Measurements from ENCODE around the gene OASL.

DNA sequence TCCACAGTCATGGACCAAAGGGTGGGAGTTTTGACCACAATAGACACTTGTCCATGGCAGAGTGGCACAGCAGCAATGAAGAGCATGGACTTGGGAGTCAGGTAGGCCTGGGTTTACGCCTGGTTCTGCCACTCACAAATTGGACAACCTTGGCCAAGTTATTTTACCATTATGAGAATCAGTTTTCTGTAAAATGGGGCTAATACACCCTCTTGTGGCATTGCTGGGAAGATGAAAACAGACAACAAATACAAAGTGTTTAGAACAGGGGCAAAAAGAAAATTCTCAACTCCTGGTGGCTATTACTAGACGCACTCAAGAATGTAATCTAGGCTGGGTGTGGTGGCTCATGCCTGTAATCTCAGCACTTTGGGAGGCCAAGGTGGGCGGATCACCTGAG, 25.3 kb downstream of the OASL start:
- TF ChIP-seq TAF1 (IDR thresholded peaks at IDR 0.05; ENCODE audit: borderline replicate concordance, insufficient read depth, low read length), result no peak
- TF ChIP-seq POLR2AphosphoS5 (IDR thresholded peaks at IDR 0.05; ENCODE audit: low read depth, low read length), result no peak

All from PFSK-1 (cell line).